HG03175 (cell line): ENCODE data around the gene PM20D2.
A peak's percentile ranks its signal among the peaks of the same experiment; 100 is the strongest.
"Not testable (repeated sequence)": the region's sequence is repeated elsewhere in the genome, so short reads cannot be mapped to it uniquely, and the experiment has no call there.

Experiments
- ATAC-seq: cut with Tn5 transposase; IDR thresholded peaks from one replicate; pipeline ENCODE4 v1.9.1; 2021; ENCODE audit warnings: mild to moderate bottlenecking, moderate library complexity; ENCODE audit not compliant: unreplicated experiment

The PM20D2 gene, protein sequence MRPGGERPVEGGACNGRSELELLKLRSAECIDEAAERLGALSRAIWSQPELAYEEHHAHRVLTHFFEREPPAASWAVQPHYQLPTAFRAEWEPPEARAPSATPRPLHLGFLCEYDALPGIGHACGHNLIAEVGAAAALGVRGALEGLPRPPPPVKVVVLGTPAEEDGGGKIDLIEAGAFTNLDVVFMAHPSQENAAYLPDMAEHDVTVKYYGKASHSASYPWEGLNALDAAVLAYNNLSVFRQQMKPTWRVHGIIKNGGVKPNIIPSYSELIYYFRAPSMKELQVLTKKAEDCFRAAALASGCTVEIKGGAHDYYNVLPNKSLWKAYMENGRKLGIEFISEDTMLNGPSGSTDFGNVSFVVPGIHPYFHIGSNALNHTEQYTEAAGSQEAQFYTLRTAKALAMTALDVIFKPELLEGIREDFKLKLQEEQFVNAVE

DNA sequence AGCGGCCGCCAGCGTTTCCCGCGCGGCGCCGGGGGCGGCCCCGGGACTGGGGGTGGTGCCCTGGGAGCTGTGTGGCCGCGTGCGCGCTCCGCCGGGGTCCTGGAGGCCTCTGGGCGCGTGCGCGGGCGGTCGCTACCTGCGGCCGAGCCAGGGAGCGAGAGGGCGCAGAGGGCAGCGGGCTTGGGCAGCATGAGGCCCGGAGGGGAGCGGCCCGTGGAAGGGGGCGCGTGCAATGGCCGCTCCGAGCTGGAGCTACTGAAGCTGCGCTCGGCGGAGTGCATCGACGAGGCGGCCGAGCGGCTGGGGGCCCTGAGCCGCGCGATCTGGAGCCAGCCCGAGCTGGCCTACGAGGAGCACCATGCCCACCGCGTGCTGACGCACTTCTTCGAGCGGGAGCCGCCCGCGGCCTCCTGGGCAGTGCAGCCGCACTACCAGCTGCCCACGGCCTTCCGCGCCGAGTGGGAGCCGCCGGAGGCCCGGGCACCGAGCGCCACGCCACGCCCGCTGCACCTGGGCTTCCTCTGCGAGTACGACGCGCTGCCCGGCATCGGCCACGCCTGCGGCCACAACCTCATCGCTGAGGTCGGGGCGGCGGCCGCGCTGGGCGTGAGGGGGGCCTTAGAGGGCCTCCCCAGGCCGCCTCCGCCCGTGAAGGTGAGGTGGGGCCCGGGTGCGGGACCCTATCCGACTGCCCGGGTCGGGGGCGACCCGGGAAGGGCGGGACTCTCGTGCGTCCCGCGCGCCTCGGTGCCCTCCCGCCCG lies at the start of gene PM20D2:
Gene PM20D2 (plus strand): TSS at position 100 of the 762 bp plus-strand sequence. CDS start 90 bp downstream, at position 190.
- ATAC-seq: peak; percentile 60

DNA sequence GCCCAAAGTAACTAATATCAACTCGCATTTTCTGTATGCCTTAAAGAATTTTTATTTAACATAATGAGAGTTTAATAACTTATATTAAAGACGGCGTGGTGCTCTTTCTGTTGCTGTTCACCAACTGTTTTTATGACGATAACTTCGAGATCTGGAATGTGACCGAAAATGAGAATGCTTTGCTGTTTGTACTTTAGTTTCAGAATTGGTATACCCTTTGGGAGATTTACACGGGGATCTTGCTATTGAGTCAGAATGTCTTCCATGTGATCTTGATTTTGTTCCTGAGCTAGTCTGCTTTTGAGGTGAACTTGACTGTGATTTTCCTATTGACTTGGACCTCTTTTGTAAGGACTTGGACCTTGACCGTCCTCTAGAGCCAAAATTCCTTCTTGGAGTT lies 47.4 kb upstream of the PM20D2 start:
- ATAC-seq: no peak

DNA sequence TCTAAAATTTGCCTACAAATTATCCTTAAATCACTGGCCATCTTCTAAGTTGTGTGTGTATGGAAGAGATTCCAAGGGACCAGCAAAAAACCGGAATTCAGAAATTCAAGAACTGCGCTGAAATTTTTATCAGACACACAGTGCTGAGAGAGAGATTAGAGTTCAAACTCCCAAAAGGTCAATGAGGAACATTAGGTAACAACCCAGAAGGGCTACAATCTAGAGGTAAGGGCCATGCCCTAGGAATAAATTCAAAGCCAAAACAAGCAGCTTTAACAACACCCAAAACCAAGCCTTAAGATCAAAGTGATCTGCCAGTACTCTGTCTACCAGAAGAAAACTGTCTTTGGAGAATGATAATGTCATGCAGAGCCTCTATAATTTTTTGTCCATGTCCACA lies 45.7 kb upstream of the PM20D2 start:
- no peak for ATAC-seq

DNA sequence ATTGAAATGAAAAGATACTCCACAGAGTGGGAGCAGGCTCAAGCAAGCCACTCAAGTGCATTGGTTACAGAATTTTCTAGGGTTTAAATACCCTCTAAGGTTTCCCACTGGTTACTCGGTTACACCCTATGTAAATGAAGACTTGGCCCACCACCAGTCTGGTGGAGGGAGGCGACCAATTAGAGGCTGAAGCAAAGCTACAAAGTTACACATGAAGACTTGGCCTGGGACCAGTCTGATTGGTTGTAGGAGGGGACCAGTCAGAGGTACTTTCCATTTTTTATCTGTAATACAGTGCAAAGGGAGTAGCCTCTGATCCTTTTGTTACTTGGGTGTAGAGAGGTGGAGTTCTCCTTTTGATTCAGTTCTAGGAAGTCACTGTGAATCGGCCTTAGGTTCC lies 35.6 kb upstream of the PM20D2 start:
- ATAC-seq: no peak

DNA sequence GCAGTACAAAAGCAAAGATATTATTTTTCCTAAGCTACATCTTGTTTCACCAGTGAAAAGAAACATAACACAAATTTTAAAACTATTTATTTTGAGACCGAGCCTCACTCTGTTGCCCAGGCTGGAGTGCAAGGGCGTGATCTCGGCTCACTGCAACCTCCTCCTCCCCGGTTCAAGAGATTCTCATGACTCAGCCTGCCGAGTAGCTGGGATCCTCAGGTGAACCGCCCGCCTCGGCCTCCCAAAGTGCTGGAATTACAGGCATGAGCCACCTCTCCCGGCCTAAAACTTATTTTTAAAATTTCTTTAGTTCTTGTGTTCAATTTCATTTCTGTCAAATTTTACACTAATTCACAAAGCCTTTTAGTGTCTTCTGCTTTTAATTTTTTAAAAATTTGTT lies 33.9 kb upstream of the PM20D2 start:
- no peak for ATAC-seq

DNA sequence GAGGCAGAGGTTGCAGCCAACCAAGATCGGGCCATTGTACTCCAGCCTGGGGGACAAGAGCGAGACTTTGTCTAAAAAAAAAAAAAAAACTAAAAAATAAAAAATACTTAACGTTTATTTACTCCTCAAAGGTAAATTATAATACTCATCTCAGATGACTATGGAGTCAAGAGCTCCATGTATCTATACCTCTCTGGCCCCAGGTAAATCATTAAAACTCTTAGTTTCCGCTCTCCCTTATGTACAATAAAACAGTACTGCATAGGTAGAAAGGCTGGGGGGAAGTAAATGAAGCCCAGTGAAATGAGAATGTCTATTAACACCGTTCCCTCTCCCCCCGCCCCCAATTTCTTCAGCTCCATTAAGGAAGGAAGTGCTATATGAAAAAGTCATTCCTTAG lies 29.2 kb upstream of the PM20D2 start:
- ATAC-seq: no peak

DNA sequence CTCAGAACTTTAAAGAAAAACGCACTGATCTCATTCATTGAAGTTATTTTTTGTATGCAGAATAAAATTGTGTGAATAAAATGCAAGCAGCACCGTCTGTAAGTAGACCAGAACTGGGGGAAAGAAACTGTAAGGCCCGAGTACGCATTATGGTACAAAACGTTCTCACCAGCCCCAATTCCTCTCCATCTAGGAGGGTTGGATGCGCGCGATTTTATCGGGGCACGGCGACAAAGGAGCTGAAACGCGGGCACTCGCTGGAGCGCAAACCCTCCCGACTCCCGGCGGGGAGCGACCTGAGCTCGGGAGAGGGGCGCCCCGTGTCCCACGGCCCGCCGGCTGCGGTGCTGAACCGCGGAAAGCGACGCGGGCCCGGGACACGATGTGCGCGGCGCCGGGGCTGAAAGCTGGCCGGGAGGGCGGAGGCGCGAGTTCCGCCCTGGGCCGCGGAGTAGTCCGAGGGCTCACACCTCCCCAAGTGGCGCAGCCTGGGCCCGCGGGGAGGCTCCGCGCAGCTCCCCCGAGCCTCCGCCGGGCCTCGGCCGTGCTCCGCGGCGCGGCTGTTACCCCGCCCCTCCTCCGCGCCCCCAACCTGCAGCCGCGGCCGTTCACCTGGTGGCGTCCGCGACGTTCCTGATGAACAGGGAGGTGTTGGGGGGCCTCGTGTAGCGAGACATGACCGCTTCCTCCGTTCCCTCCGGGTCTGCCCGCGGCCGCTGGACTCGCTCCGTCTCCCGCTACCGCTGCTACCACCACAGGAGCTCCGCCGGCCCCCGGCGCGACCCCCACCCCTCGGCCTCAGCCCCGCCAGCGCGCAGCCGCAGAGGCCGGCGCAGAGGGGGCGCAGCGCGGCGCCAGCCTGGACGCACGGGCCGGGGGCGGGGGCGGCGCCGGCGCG lies 28.4 kb upstream of the PM20D2 start, which contains the start of gene SRSF12:
Gene SRSF12 (minus strand): TSS at position 861 of the 898 bp plus-strand sequence. CDS start 184 bp downstream, at position 677.
- peak; percentile 91 for ATAC-seq

DNA sequence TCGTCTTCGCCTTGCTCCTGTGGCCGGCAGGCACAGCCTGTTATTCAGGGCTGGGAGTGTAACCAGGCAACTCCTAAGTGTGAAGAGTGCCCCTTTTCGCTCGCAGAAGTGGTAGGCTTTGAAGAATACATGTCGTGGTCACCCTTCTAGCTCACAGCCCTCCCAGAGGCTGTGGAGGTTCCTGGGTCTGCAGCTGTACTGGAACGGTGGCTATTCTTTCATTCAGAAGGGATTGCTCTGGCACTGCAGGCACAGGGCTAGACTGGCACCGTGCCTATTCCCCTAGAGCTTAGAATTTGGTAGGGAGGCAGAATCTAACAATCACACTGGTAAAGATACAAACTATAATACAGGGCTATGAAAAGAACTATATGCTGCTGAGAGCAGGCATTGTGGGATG lies 26.9 kb upstream of the PM20D2 start:
- ATAC-seq: no peak

DNA sequence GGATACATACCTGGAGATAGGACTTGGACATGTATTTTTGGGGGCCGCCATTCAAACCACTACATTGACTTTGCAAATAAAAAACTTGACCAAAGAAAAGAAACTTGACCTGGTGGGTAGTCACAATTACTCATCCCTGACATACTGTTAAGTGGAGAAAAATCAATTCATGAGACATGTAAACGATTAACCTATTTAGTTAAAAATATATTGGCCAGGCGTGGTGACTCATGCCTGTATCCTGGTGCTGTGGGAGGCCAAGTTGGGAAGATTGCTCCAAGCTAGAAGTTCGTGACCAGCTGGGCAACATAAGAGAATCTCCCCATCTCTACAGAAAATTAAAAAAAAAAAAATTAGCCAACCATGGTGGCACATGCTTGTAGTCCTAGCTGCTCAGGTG lies 25.5 kb upstream of the PM20D2 start:
- ATAC-seq: no peak

DNA sequence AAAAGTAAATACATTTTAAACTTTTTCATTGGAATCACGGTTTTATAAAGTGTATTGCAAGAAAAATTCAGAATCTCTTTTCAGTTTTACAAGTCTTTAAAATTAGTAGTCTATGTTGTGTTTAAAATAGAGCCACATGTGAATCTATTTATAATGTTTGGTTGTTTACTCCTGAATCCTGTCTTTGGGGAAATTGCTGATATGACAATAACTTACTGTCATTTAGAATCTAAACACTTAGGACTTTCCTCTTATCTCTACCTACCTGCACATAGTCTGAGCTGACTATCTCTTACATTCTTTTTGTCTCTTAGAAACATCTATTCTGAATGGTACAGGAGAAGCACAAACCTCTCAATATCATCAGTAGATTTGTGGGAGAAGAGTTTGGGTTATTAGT lies 23.9 kb upstream of the PM20D2 start:
- no peak for ATAC-seq

DNA sequence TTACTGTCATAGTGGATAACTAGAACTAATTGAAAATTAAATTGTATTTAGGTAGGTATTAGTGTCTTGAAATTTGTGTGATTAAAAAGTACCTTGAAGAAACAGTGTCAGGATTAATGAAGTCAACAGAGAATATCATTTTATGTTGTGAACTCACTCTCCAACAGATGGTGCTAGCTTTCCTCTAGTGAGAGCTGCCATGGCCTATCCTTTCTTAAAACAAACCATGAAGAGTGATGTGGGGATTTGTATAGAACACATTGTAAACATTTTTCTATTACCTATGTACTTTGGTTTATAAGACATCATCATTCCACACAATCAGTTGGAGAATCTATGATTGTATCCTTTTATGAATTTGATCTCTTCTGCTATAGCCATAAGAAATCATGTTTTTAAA lies 23.2 kb upstream of the PM20D2 start:
- ATAC-seq: peak; percentile 45

DNA sequence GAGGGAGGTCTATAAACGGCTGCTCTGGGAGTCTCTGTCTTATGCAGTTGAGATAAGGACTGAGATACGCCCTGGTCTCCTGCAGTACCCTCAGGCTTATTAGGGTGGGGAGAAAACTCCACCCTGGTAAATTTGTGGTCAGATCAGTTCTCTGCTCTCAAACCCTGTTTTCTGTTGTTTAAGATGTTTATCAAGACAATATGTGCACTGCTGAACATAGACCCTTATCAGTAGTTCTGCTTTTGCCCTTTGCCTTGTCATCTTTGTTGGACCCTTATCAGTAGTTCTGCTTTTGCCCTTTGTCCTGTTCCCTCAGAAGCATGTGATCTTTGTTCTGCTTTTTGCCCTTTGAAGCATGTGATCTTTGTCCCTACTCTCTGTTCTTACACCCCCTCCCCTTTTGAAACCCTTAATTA lies 17.6 kb upstream of the PM20D2 start:
- not testable (repeated sequence) for ATAC-seq

DNA sequence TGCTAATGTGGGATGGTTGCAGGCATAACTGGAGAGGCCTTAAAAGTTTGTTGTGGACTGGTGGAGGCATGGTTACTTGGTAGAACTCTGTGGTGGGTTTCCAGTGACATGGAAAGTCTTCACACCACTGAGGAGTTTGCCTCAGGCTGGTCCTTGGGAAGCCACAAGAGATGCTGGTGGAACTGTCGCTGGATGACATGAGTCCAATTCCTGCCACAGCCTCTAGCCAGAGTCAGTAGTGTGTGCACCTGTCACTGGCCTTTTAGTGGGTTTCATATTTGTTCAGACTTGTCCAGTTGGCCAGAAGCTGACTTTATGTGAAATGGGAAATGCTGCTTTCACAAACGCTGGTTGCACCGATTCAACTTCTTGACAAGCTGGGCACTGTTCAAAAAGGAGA lies 14.3 kb upstream of the PM20D2 start:
- no peak for ATAC-seq

DNA sequence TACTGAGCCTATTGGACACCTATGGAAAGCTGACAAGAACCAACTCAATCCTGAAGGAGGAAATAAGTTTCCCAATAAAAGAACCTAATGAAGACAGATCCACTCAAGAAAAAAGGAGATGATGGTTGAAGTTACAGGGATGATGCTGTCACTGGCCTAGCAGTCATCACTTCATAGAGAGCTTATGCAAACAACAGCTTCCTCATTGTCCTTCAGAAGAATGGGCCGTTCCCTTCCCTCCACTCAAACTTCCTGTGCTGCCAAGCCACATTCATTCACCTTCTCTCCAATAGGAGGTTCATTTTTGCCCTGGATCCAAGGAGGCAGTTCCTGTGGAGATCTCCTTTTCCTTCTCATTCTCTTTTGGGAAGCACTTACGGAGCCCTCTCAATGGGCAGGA lies 13.8 kb upstream of the PM20D2 start:
- no peak for ATAC-seq

DNA sequence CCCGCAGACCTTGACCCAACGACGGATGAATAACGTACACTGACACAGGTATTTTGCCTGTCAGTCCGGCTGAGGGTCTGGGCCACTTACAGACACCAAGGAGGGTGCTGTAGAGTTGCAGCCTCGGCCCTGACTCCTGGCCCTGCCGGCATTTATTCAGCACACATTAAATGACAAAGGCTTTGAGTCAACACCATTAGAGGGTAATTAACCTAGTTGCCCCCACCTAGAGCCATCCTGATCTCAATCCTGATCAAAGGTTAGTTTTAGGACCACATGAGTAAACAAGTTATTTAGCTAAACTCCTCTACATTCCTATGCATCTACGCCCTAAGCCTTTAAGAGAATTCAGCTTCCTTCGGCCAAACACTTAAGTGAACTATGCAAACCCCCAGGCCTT lies 11.9 kb upstream of the PM20D2 start:
- no peak for ATAC-seq

DNA sequence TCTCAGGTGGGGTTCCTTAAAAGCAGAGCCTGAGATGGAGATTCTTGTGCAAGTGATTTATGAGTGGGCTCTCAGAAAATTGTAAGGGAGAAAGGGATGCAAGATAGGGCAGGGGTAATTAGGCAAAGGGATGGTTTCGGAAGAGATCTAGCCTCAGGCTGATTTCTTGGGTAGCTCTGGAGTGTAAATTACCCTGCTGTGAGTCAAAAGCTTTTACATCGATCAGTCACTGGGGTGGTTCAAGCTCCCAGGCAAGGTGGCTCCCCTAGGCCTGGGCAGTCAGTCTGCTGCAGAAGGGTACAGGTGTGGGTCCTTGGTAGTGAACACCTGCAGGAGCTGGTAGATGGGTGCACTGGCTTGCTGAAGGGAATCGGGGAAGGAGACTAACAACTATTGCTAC lies 11.1 kb upstream of the PM20D2 start:
- ATAC-seq: no peak

DNA sequence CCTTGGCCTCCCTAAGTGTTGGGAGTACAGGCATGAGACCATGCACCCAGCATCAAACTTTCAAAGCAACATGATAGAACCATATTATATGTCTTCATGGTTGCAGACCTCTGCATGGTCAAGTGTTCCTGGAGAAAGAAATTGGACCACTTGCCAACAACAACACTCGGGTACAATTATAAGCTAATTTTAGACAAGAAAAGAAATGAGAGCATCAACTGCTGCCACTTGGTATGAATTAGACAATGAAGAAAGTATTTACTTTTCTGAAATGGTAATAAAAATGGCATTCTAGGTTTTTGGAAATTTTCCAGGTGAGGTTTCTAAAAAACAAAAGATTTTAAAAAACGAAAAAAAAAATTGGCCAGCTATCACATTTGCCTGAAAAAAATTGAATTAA lies 7.7 kb upstream of the PM20D2 start:
- ATAC-seq: no peak

DNA sequence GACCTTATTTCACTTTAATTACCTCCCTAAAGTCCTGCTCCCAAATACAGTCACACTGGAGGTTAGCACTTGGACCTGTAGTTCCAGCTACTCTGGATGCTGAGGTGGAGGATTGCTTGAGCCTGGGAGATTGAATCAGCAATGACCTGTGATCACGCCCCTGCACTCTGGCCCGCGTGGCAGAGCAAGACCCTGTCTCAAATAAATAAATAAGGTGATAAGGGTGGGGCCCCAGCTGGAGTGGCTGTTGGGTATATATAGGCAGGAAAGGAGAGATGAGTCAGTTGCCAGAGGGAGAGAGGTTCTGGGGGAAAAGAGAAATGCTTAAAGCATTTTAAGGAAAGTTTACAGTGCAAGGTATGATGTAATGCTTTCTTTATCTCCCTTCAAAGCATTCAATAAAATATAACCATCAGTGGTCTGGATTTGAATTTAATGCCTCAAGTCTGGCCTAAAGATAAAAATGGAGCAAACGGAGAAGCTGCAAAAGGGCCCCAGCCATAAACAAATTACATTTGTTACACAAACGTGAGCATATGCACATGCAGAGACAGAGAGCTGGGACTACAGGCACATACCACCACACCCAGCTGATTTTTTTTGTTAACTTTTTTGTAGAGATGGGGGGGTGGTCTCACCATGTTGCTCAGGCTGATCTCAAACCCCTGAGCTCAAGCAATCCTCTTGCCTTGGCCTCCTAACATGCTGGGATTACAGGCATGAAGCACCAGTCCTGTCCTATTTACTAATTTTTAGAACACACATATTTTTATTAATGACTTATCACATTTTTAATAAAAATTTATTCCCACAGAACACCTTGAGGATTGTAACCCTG lies 6.1 kb upstream of the PM20D2 start:
- ATAC-seq: no peak

DNA sequence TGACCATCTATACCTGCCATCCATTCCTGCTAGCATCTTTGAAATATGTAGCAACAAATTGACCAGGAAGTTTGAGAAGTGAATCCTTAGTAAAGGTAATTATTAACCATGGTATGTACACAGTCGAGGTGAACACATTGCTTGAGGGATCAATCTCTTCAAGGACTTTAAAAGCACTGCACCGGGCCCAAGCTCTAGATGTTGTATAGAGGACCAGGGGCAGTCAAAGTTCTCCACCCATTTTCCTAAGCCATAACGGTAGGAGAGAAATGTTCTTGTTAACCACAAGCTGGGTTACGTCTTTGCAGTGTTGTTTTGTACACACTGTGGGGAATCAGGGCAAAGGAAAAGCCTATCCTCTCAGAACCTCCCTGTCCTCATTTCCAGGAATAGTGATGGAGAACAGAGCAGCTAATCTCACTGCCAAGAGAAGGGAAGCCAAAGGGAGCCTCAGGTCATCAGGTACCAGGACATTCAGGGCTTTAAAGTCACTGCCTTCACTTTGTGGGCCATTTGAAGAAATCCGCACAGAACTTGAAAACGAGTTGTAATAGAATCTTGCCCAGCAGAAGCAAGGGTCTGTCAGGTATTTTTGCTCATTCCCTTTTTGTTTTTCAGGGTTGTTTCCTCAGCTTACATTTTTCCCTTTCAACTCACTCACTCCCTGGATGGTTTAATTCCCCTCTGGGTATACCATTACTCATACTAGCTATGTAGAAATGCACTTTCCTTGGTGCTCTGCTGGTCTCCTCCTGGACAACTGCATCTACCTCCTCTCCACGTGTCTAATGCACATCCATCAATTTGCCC lies 5.3 kb upstream of the PM20D2 start:
- ATAC-seq: no peak
